DOHH2 (cell line): ENCODE measurements around the gene NUDT3.
A peak's percentile ranks its signal among the peaks of the same experiment; 100 is the strongest.
"Not testable (repeated sequence)": the region's sequence is repeated elsewhere in the genome, so short reads cannot be mapped to it uniquely, and the experiment has no call there.

ENCODE experiments used
- H3F3A ChIP-seq: fragments of 200-600 bp; sonication (generic), shearing (Covaris generic); 2 replicates; pipeline ENCODE4 v1.6.0; 2016; ENCODE audit warnings: antibody characterized with exemption, mild to moderate bottlenecking; ENCODE audit not compliant: control insufficient read depth, insufficient read depth
- H3K27ac ChIP-seq: fragments of 200-600 bp; sonication (generic); 2 replicates; pipeline ENCODE4 v1.5.1; 2014; ENCODE audit warnings: low read depth, mild to moderate bottlenecking, low read length, moderate library complexity
- H3K27me3 ChIP-seq: fragments of 200-600 bp; sonication (generic); 2 replicates; pipeline ENCODE4 v1.6.1; 2014; ENCODE audit warnings: mild to moderate bottlenecking, low read length, mixed read lengths; ENCODE audit not compliant: control insufficient read depth
- H3K36me3 ChIP-seq: fragments of 200-600 bp; sonication (generic); 2 replicates; pipeline ENCODE4 v1.6.1; 2014; ENCODE audit warnings: mild to moderate bottlenecking, low read length, moderate library complexity, mixed read lengths; ENCODE audit not compliant: control insufficient read depth
- H3K4me1 ChIP-seq: fragments of 200-600 bp; sonication (generic); 2 replicates; pipeline ENCODE4 v1.6.1; 2014; ENCODE audit warnings: mild to moderate bottlenecking, low read length, mixed read lengths; ENCODE audit not compliant: control insufficient read depth
- H3K4me2 ChIP-seq: fragments of 200-600 bp; sonication (generic); 2 replicates; pipeline ENCODE4 v1.6.0; 2014; ENCODE audit warnings: mild to moderate bottlenecking, low read length, moderate library complexity
- H3K4me3 ChIP-seq: fragments of 200-600 bp; sonication (generic); 2 replicates; pipeline ENCODE4 v1.5.1; 2014; ENCODE audit warnings: mild to moderate bottlenecking, low read length, mixed read lengths
- H3K79me2 ChIP-seq: fragments of 200-600 bp; sonication (generic); 2 replicates; pipeline ENCODE4 v1.6.1; 2014; ENCODE audit warnings: mild to moderate bottlenecking, low read length, mixed read lengths; ENCODE audit not compliant: control insufficient read depth
- H3K9me2 ChIP-seq: fragments of 200-600 bp; sonication (generic); replicated peaks from 2 replicates; pipeline ENCODE4 v1.6.1; 2014; ENCODE audit warnings: mild to moderate bottlenecking, low read length, mixed read lengths; ENCODE audit not compliant: control insufficient read depth
- H3K9me3 ChIP-seq: fragments of 200-600 bp; sonication (generic); 2 replicates; pipeline ENCODE4 v1.6.1; 2014; ENCODE audit warnings: antibody characterized with exemption, low read length, mixed read lengths; ENCODE audit not compliant: control insufficient read depth, insufficient read depth
- H4K20me1 ChIP-seq: fragments of 200-600 bp; sonication (generic); 2 replicates; pipeline ENCODE4 v1.6.0; 2014; ENCODE audit warnings: low read depth, mild to moderate bottlenecking, antibody characterized with exemption, low read length, moderate library complexity; ENCODE audit not compliant: control insufficient read depth, insufficient read depth
- EZH2phosphoT487 ChIP-seq: fragments of 200-600 bp; sonication (generic); IDR thresholded peaks from 2 replicates; pipeline ENCODE4 v1.6.1; 2017; ENCODE audit warnings: borderline replicate concordance, mild to moderate bottlenecking, antibody characterized with exemption, low read length, moderate library complexity, mixed read lengths
- TF ChIP-seq, protein P1 (sequence below): fragments of 200-600 bp; sonication (generic); IDR thresholded peaks from one replicate; pipeline ENCODE4 v1.5.1; 2014; ENCODE audit warnings: antibody characterized with exemption, mild to moderate bottlenecking, low read depth, low read length; ENCODE audit not compliant: poor library complexity, severe bottlenecking

NUDT3 gene

DNA sequence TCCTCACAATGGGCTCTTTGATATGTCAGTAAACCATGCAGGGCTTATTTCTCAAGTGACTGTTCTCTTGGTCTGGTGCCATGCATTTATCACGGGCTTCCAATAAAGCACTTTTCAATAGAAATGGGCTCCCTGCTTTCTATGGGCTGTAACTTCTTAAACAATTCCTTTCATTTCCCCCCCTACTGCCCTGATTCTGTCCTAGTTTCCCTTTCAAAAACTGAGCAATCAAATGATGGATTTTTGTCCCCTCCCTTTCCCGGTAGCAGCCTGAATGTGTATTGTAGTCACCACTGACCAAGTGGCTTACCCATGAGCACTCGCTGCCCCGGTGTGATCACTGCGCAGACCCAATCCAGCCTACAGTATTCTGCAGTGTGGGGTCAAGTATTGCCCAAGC lies 19.5 kb upstream of the NUDT3 start:
- H3K4me3 ChIP-seq = no peak overlapping the region
- TF ChIP-seq, protein P1, sequence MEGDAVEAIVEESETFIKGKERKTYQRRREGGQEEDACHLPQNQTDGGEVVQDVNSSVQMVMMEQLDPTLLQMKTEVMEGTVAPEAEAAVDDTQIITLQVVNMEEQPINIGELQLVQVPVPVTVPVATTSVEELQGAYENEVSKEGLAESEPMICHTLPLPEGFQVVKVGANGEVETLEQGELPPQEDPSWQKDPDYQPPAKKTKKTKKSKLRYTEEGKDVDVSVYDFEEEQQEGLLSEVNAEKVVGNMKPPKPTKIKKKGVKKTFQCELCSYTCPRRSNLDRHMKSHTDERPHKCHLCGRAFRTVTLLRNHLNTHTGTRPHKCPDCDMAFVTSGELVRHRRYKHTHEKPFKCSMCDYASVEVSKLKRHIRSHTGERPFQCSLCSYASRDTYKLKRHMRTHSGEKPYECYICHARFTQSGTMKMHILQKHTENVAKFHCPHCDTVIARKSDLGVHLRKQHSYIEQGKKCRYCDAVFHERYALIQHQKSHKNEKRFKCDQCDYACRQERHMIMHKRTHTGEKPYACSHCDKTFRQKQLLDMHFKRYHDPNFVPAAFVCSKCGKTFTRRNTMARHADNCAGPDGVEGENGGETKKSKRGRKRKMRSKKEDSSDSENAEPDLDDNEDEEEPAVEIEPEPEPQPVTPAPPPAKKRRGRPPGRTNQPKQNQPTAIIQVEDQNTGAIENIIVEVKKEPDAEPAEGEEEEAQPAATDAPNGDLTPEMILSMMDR = no peak
- no peak for TF ChIP-seq EZH2phosphoT487
- H3K27ac ChIP-seq = no peak overlapping the region

DNA sequence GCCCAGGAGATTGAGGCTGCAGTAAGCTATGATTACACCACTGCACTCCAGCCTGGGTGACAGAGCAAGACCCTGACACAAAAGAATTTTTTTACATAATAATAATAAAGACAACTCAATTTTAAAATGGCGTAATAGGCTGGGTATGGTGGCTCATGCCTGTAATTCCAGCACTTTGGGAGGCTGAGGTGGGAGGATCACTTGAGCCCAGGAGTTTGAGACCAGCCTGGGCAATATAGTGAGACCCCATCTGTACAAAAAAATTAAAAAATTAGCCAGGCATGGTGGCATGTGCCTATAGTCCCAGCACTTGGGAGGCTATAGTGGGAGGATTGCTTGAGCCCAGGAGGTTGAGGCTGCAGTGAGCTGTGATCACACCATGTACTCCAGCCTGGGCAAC lies 15.4 kb upstream of the NUDT3 start:
- not testable (repeated sequence) for H3K9me2 ChIP-seq, H3K27me3 ChIP-seq, H3K4me1 ChIP-seq, H3K4me2 ChIP-seq, H4K20me1 ChIP-seq, H3K36me3 ChIP-seq, H3K9me3 ChIP-seq, H3K79me2 ChIP-seq, H3K27ac ChIP-seq, H3K4me3 ChIP-seq, H3F3A ChIP-seq

More for the DNA sequence above, 19.5 kb upstream of the NUDT3 start:
- H4K20me1 ChIP-seq = peaks cover 10% of the 10 kb centered on the region; the same call in 1 of the 2 replicates
- no peaks in the 10 kb centered on the region for H3K9me3 ChIP-seq
- peaks cover 35% of the 10 kb centered on the region for H3K36me3 ChIP-seq
- H3K4me2 ChIP-seq = no peak overlapping the region
- H3F3A ChIP-seq = peaks cover 36% of the 10 kb centered on the region
- H3K27me3 ChIP-seq = no peaks in the 10 kb centered on the region
- peaks cover 3% of the 10 kb centered on the region; the same call in 1 of the 2 replicates for H3K4me1 ChIP-seq
- H3K9me2 ChIP-seq = no peaks in the 10 kb centered on the region
- no peaks in the 10 kb centered on the region for H3K79me2 ChIP-seq

DNA sequence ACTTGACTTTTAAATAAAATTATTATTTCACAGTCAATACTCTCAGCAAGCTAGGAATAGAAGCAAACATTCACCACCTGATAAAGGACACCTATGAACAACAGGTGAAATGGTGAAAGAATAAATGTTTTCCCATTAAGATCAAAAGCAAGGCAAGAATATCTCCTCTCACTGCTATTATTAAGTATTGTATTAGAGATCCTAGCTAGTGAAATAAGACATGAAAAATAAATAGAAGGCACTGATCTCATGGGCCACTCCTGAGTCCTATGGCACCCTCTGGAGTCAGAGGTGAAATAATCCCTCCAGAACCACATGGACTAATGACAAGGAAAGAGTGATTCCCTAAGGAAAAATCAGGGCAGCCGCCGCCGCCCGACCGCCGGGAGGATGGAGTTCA lies 4.0 kb upstream of the NUDT3 start:
- H3K4me3 ChIP-seq = no peak overlapping the region
- H4K20me1 ChIP-seq = no peaks in the 10 kb centered on the region
- H3K4me1 ChIP-seq = peaks cover 10% of the 10 kb centered on the region
- H3K27ac ChIP-seq = no peak overlapping the region
- no peak overlapping the region for H3K4me2 ChIP-seq
- H3K36me3 ChIP-seq = peaks cover 6% of the 10 kb centered on the region
- no peaks in the 10 kb centered on the region for H3K27me3 ChIP-seq
- 0 out of 2 replicates have a peak, but pooled peaks cover 3% of the 10 kb centered on the region for H3F3A ChIP-seq
- TF ChIP-seq EZH2phosphoT487 = no peak
- H3K79me2 ChIP-seq = peaks cover 14% of the 10 kb centered on the region
- no peaks in the 10 kb centered on the region for H3K9me2 ChIP-seq
- H3K9me3 ChIP-seq = no peaks in the 10 kb centered on the region

DNA sequence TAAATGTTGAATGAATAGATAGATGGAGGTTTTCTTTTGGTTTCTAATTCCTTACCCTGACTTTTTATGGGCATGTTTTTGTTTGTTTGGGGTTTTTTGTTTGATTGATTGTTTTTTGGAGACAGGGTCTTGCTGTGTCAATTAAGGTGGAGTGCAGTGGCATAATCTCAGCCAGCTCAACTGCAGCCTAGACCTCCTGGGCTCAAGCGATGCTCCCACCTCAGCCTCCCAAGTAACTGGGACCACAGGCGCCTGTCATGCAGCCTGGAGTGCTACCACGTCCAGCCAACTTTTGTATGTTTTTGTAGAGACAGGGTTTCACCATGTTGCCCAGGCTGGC lies 1.5 kb upstream of the NUDT3 start:
- H3K4me1 ChIP-seq = peaks cover 19% of the 10 kb centered on the region
- 0 out of 2 replicates have a peak, but pooled peaks cover under 1% of the 10 kb centered on the region for H4K20me1 ChIP-seq
- 0 out of 2 replicates have a peak, but pooled peaks cover 3% of the 10 kb centered on the region for H3F3A ChIP-seq
- peaks cover 10% of the 10 kb centered on the region for H3K36me3 ChIP-seq
- TF ChIP-seq, protein P1 = no peak
- H3K27me3 ChIP-seq = no peaks in the 10 kb centered on the region
- H3K9me3 ChIP-seq = no peaks in the 10 kb centered on the region
- no peak overlapping the region for H3K27ac ChIP-seq
- H3K4me2 ChIP-seq = peak overlapping the region; percentile 63
- peak overlapping the region; percentile 80 for H3K4me3 ChIP-seq
- peaks cover 40% of the 10 kb centered on the region for H3K79me2 ChIP-seq
- no peaks in the 10 kb centered on the region for H3K9me2 ChIP-seq
